ENCODE measurements around the gene IGFLR1.

GRCh38 chr19:35746531-35746930 is 4.3 kb upstream of the IGFLR1 start:
- TF ChIP-seq CTCF (conservative IDR thresholded peaks at IDR 0.05) (no peak), ZFX (IDR thresholded peaks at IDR 0.05) (no peak)

Measured in C4-2B (cell line).